Epithelial cell of proximal tubule (primary cell): ENCODE measurements around the gene RBCK1. TPM values are rescaled to one million over a fixed set of nuclear protein-coding genes. Genes with fewer than 3 reads are reported as not detected.
"Not testable (repeated sequence)": the region's sequence is repeated elsewhere in the genome, so short reads cannot be mapped to it uniquely, and the experiment has no call there.

Experiments used
- DNase-seq: peaks from one replicate; pipeline ENCODE4 v3.0.0-alpha.2; 2011; ENCODE audit warnings: low read depth
- H3K4me3 ChIP-seq: 2 replicates; pipeline ENCODE4 v1.5.1; 2011; ENCODE audit warnings: low read depth, mild to moderate bottlenecking, low read length
- CTCF ChIP-seq: conservative IDR thresholded peaks from 2 replicates; pipeline ENCODE4 v1.5.1; 2012; ENCODE audit warnings: low read depth, mild to moderate bottlenecking, low read length
- total RNA-seq: library from RNA; depleted of rRNA; stranded (reverse); fragments of >200 nt; gene quantifications from 2 replicates; pipeline ENCODE4 v1.2.3, GENCODE V29; 2015

The RBCK1 gene
- total RNA-seq, 1 donor from 2014 or later = 106 TPM

DNA sequence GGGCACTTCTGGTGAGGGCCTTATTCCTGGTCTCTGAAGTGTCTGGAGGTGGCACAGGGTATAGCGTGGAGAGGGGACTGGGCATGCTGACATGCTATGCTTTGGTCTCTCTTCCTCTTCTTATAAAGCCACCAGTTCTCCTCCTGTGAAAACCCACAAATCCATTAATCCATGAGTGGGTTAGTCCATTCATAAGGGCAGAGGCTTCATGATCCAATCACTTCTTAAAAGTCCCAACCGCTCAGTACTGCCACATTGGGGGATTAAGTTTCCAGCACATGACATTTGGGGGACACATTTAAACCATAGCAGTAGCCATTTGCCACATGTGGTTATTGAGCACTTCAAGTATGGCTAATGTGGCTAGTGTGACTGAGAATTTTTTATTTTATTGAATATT is 31.3 kb upstream of the RBCK1 start:
- H3K4me3 ChIP-seq = no peak overlapping the region
- no peak for DNase-seq
- TF ChIP-seq CTCF = no peak

DNA sequence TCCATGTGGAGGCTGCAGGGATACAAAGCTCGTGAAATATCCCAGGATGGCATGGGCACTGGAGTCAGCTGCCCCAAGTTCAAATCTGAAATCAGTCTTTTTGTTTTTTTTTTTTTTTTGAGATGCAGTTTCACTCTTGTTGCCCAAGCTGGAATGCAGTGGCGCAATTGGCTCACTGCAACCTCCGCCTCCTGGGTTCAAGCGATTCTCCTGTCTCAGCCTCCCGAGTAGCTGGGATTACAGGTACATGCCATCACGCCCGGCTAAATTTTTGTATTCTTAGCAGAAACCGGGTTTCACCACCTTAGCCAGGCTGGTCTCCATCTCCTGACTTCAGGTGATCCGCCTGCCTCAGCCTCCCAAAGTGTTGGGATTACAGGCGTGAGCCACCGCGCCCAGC is 30.5 kb upstream of the RBCK1 start:
- not testable (repeated sequence) for H3K4me3 ChIP-seq, DNase-seq

- no peak for DNase-seq
- no peak for TF ChIP-seq CTCF
- H3K4me3 ChIP-seq = no peak overlapping the region
These were observed 29.1 kb upstream of the RBCK1 start for GRCh38 chr20:378961-379336.

- H3K4me3 ChIP-seq = peak overlapping the region; percentile 85
- DNase-seq = no peak
- peak; percentile 18 for TF ChIP-seq CTCF
These were observed 27.1 kb upstream of the RBCK1 start for GRCh38 chr20:380763-381580.

DNA sequence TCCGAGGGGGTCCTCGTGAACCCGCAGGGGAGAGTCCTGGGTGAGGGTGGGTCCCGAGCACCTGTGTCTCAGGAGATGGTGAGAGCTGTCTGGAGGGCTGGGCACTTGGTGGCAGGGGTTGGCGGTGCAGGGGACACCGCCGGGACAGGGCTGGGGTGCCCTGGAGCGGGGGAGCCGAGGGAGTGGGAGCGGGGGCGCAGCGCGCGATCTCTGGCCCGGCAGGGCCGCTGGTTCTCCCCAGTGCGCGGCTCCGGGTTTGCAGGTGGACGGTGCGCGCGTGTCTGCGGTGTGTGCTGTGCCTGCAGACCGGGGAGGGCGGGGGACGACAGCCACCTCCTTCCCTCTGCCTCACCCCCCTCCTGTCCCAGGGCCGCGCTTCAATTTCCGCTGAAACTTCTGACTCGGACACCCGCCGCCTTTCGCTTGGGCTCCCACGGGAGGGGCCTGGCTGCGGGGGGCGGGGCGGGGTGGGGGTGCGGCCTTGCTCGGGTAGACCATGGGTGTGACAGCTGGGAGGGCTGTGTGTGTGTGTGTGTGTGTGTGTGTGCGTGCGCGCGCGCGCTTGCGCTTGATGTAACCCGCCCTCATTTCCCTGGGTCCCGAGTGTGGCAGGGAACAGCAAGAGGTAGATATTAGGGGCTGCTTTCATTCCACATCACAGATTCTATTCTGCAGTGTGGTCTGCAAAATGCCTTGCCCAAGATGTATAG is 26.4 kb upstream of the RBCK1 start:
- DNase-seq = no peak
- no peak for TF ChIP-seq CTCF
- peak overlapping the region; percentile 85 for H3K4me3 ChIP-seq

GRCh38 chr20:382291-383115 is 25.6 kb upstream of the RBCK1 start:
- no peak for TF ChIP-seq CTCF
- H3K4me3 ChIP-seq = peak overlapping the region; percentile 85
- no peak for DNase-seq

DNA sequence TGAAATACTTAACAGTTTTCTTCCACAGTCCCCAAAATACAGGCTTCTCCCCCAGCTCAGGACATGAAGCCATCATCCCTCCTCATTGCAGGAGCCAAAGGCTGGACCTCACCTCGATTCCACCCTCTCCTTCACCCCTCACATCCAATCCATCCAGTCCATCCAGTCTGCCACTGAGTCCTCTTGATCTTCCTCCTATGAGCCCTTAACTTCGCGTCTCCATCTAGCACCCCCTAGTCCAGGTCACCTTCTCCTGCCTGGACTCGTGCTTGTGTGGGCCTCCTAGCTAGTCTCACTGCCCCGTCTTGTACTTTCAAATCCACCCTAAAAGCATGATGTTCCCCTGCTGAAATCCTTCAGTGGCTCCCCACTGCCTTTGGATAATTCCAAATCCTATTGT is 24.2 kb upstream of the RBCK1 start:
- DNase-seq = no peak
- TF ChIP-seq CTCF = no peak
- no peak overlapping the region for H3K4me3 ChIP-seq
